Karpas-422 (cell line): Measurements from ENCODE around the gene PLXDC2. TPM values are rescaled to one million over a fixed set of nuclear protein-coding genes. Genes with fewer than 3 reads are reported as not detected.

ENCODE experiments used
- DNase-seq: peaks from one replicate; pipeline ENCODE4 v3.0.0-alpha.2; 2015
- H2AFZ ChIP-seq: fragments of 200-600 bp; sonication (generic); 2 replicates; pipeline ENCODE4 v1.6.1; 2014; ENCODE audit warnings: antibody characterized with exemption, low read length, mixed read lengths
- H3K27ac ChIP-seq: fragments of 200-600 bp; sonication (generic); 2 replicates; pipeline ENCODE4 v1.5.1; 2014; ENCODE audit warnings: mild to moderate bottlenecking, low read length, moderate library complexity
- H3K27me3 ChIP-seq: fragments of 200-600 bp; sonication (generic); 2 replicates; pipeline ENCODE4 v1.6.1; 2014; ENCODE audit warnings: low read length, mixed read lengths
- H3K36me3 ChIP-seq: fragments of 200-600 bp; sonication (generic); 2 replicates; pipeline ENCODE4 v1.6.1; 2014; ENCODE audit warnings: low read length, mixed read lengths; ENCODE audit not compliant: insufficient read depth
- H3K4me1 ChIP-seq: fragments of 200-600 bp; sonication (generic); 2 replicates; pipeline ENCODE4 v1.6.1; 2014; ENCODE audit warnings: mild to moderate bottlenecking, low read length, mixed read lengths
- H3K4me2 ChIP-seq: fragments of 200-600 bp; sonication (generic); 2 replicates; pipeline ENCODE4 v1.6.1; 2014; ENCODE audit warnings: low read length, low read depth, mild to moderate bottlenecking; ENCODE audit not compliant: poor library complexity, severe bottlenecking
- H3K4me3 ChIP-seq: fragments of 200-600 bp; sonication (generic); 2 replicates; pipeline ENCODE4 v1.5.1; 2014; ENCODE audit warnings: mild to moderate bottlenecking, antibody characterized with exemption, low read length, mixed read lengths
- H3K79me2 ChIP-seq: fragments of 200-600 bp; sonication (generic); 2 replicates; pipeline ENCODE4 v1.6.1; 2014; ENCODE audit warnings: mild to moderate bottlenecking, low read length, mixed read lengths
- H3K9ac ChIP-seq: fragments of 200-600 bp; sonication (generic); 2 replicates; pipeline ENCODE4 v1.6.0; 2014; ENCODE audit warnings: low read length
- H3K9me2 ChIP-seq: fragments of 200-600 bp; sonication (generic), shearing (Covaris generic); replicated peaks from 2 replicates; pipeline ENCODE4 v1.6.0; 2014; ENCODE audit warnings: mild to moderate bottlenecking, low read length, moderate library complexity; ENCODE audit not compliant: insufficient read depth
- H3K9me3 ChIP-seq: fragments of 300-700, 200-600 bp; sonication (generic); 2 replicates; pipeline ENCODE4 v1.6.1; 2014; ENCODE audit warnings: low read length, mixed read lengths
- H4K20me1 ChIP-seq: fragments of 200-600 bp; sonication (generic); 2 replicates; pipeline ENCODE4 v1.6.1; 2014; ENCODE audit warnings: mild to moderate bottlenecking, antibody characterized with exemption, low read length, low read depth; ENCODE audit not compliant: insufficient read depth
- total RNA-seq: library from RNA; depleted of rRNA; stranded (reverse); fragments of >200 nt; shearing (Covaris generic); gene quantifications from 2 replicates; pipeline ENCODE4 v1.2.3, GENCODE V29; 2014; ENCODE audit warnings: low replicate concordance

Gene PLXDC2
- total RNA-seq, 1 experiment from 2014 or later: not detected

DNA sequence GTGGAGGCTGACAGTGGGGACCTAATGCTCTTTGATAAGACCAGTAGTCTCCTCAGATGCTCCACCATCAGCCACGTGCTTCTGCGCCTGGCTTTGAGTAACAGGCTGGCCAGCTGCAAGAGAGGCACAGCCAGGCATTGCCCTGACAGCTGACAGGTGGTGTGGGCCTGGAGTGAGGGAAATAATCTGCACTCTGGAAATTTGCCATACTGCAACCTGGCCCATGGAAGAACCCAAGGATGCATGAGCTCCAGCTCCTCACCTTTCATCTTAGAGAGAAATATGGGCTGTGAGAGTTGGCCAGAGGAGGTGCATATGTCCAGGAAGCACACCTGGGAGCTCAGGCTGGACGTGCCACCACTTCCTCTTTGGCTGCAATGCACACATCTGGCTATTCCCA, 118.9 kb downstream of the PLXDC2 start:
- H3K4me1 ChIP-seq: no peaks in the 10 kb centered on the region
- H3K79me2 ChIP-seq: no peaks in the 10 kb centered on the region
- H4K20me1 ChIP-seq: no peaks in the 10 kb centered on the region
- no peak overlapping the region for H3K4me3 ChIP-seq
- no peaks in the 10 kb centered on the region for H3K36me3 ChIP-seq
- H3K9me2 ChIP-seq: no peaks in the 10 kb centered on the region
- H3K9ac ChIP-seq: no peak overlapping the region
- DNase-seq: no peak
- no peak overlapping the region for H3K4me2 ChIP-seq
- no peak overlapping the region for H2AFZ ChIP-seq
- peaks cover 13% of the 10 kb centered on the region for H3K9me3 ChIP-seq
- no peak overlapping the region for H3K27ac ChIP-seq
- no peaks in the 10 kb centered on the region for H3K27me3 ChIP-seq

DNA sequence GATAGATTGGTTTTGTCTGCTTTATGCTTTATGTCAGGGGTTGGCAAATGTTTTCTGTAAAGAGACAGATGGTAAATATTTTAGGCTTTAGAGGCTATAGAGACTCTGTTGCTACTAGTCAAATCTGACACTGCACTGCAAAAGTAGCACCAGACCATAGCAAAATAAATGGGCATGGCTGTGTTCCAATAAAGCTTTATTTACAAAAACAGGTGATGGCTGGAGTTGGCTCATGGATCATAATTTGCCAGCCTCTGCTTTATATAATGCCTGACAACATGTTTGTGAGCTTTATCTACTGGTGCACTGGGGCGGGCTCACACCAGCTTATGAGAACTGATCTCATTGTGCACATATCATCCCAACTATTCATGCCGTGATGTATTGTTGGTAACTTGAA, 120.1 kb downstream of the PLXDC2 start:
- Histone ChIP-seq H3K36me3 (no peaks in the 10 kb centered on the region), H4K20me1 (no peaks in the 10 kb centered on the region), H3K9ac (no peak overlapping the region), H3K79me2 (no peaks in the 10 kb centered on the region), H2AFZ (no peak overlapping the region), H3K9me2 (no peaks in the 10 kb centered on the region), H3K9me3 (peaks cover 16% of the 10 kb centered on the region), H3K4me1 (no peaks in the 10 kb centered on the region), H3K27me3 (no peaks in the 10 kb centered on the region), H3K27ac (no peak overlapping the region), H3K4me3 (no peak overlapping the region), H3K4me2 (no peak overlapping the region)
- no peak for DNase-seq

DNA sequence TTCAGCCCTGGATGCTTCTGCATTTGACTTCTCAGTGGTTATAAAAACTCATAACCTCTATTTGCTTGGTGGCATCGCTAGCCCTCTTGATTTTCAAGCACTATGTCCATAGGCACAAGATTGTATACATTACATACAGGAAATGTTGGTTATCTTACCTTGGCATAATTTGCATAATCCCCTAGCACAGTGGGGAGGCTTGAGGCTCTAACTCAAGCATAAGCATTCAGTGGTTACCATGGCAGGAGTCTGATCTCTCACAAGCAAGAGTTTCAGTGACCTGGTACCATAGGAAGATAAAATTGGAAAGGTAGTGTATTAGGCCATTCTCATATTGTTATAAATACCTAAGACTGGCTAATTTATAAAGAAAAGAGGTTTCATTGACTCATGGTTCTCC, 121.8 kb downstream of the PLXDC2 start:
- H3K27me3 ChIP-seq: no peaks in the 10 kb centered on the region
- no peak overlapping the region for H2AFZ ChIP-seq
- no peaks in the 10 kb centered on the region for H3K36me3 ChIP-seq
- H3K79me2 ChIP-seq: no peaks in the 10 kb centered on the region
- H3K4me3 ChIP-seq: no peak overlapping the region
- H3K4me2 ChIP-seq: no peak overlapping the region
- DNase-seq: no peak
- H3K4me1 ChIP-seq: no peaks in the 10 kb centered on the region
- no peak overlapping the region for H3K9ac ChIP-seq
- no peak overlapping the region for H3K27ac ChIP-seq
- H4K20me1 ChIP-seq: no peaks in the 10 kb centered on the region
- H3K9me2 ChIP-seq: no peaks in the 10 kb centered on the region
- H3K9me3 ChIP-seq: peaks cover 16% of the 10 kb centered on the region

DNA sequence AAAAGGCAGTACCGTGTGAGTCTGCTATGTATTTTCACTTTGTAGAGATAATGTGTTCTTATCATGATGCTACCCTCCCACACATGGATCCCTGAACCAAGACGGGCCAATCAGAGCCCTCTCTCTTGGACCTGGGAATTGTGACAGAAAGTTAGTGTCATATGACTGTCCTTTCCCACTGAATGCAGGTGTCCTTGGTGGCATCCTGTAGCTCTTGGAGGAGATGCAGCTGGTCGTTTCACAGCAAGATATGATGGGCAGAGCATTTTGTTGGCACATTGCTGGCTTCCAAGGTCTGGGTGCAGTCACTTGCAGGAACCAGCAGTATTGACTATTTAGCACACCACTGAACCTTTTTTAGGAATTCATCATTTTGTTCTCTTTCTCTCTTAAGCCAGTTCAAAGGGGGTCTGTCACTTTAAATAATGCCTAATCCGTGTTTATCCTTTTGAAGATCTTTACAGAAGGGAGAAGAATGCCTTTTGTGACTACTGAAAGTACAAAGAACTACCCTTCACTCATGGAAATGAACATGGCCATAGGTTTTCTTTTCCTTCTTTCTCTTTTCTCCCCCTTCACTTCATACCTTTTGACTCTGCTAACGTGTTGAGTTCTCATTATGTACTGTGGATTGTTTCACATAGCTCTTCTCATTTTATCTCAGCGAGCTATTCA, 125.1 kb downstream of the PLXDC2 start:
- no peak for DNase-seq
- H4K20me1 ChIP-seq: no peaks in the 10 kb centered on the region
- no peak overlapping the region for H2AFZ ChIP-seq
- no peaks in the 10 kb centered on the region for H3K4me1 ChIP-seq
- H3K79me2 ChIP-seq: no peaks in the 10 kb centered on the region
- no peaks in the 10 kb centered on the region for H3K9me2 ChIP-seq
- H3K4me2 ChIP-seq: no peak overlapping the region
- H3K9ac ChIP-seq: no peak overlapping the region
- no peaks in the 10 kb centered on the region for H3K27me3 ChIP-seq
- no peaks in the 10 kb centered on the region for H3K36me3 ChIP-seq
- H3K4me3 ChIP-seq: no peak overlapping the region
- peaks cover 26% of the 10 kb centered on the region for H3K9me3 ChIP-seq
- no peak overlapping the region for H3K27ac ChIP-seq

DNA sequence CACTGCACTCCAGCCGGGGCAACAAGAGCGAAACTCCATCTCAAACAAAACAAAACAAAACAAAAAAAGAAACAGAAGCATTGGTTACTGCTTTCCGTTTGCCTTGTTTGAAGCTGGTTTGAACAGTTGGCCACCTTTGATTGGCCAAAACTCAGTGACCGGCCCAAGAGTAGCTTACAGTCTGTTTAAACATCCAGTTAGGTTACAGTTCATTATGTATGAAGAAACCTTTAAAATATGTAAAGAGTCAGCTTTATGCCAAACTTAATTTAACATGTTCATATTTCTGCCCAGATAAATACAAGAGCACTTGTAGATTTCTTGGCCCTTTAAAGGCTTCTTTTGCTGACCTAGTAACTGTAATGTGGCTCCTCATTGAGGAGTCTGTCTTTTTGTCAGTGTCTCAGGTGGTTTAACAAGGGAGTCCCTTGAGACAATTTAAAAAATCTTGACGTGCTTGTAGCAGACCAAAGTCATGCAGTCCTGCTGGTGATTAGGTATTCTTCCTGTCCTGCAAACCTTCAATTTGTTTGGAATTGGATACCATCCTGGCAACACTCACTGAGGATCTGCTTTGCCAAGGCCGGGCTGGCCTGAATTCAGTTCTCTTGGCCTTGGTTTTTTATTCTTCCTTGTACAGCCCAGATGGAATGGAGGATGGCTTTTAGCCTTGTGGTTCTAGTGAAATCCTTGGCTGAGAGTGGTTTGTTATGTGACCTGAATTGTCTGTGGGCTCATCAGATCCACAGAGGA, 128.9 kb downstream of the PLXDC2 start:
- Histone ChIP-seq H3K36me3 (no peaks in the 10 kb centered on the region), H3K27ac (no peak overlapping the region), H4K20me1 (no peaks in the 10 kb centered on the region), H3K9ac (no peak overlapping the region), H2AFZ (no peak overlapping the region), H3K27me3 (no peaks in the 10 kb centered on the region), H3K4me1 (no peaks in the 10 kb centered on the region), H3K79me2 (no peaks in the 10 kb centered on the region), H3K4me3 (no peak overlapping the region), H3K9me2 (no peaks in the 10 kb centered on the region), H3K4me2 (no peak overlapping the region), H3K9me3 (peaks cover 30% of the 10 kb centered on the region)
- DNase-seq: no peak

DNA sequence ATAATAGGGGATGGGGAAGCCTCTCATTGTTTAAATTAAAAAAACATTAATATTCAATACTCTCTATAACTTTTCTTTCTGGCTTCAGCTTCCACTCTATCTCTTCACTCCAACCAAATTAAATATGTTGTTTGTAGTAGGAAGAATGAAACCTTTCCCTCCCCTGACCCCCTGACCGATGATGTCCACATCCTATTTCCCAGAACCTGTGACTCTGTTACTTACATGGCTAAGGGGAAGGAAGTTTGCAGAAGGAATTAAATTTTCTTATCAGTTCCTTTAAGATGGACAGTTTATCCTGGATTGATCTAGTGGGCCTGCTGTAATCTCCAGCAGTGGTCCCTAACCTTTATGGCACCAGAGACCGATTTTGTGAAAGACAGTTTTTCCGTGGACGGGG, 130.0 kb downstream of the PLXDC2 start:
- Histone ChIP-seq H3K4me2 (no peak overlapping the region), H3K27ac (no peak overlapping the region), H3K9me3 (peaks cover 28% of the 10 kb centered on the region), H3K36me3 (no peaks in the 10 kb centered on the region), H3K9ac (no peak overlapping the region), H3K27me3 (no peaks in the 10 kb centered on the region), H3K79me2 (no peaks in the 10 kb centered on the region), H3K4me1 (no peaks in the 10 kb centered on the region), H3K4me3 (no peak overlapping the region), H2AFZ (no peak overlapping the region), H3K9me2 (no peaks in the 10 kb centered on the region; the same call in 1 of the 2 replicates), H4K20me1 (no peaks in the 10 kb centered on the region)
- no peak for DNase-seq

DNA sequence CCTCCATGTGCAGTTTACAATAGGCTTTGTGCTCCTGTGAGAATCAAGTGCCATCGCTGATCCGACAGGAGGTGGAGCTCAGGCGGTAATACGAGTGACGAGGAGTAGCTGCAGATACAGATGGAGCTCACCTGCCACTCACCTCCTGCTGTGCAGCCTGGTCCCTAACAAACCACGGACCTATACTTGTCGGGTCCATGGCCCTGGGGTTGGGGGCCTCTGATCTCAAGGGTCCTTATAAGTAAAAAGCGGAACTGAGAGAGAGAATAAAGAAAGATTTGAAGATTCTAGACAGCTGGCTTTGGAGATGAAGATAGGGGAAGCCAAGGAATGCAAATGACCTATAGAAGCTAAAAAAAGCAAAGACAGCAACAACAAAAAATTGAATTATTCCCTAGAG, 130.6 kb downstream of the PLXDC2 start:
- no peak overlapping the region for H2AFZ ChIP-seq
- no peaks in the 10 kb centered on the region for H3K4me1 ChIP-seq
- no peaks in the 10 kb centered on the region; the same call in 1 of the 2 replicates for H3K9me2 ChIP-seq
- H4K20me1 ChIP-seq: no peaks in the 10 kb centered on the region
- H3K4me3 ChIP-seq: no peak overlapping the region
- no peak overlapping the region for H3K27ac ChIP-seq
- no peak overlapping the region for H3K9ac ChIP-seq
- no peaks in the 10 kb centered on the region for H3K79me2 ChIP-seq
- no peak overlapping the region for H3K4me2 ChIP-seq
- peaks cover 28% of the 10 kb centered on the region for H3K9me3 ChIP-seq
- no peak for DNase-seq
- no peaks in the 10 kb centered on the region for H3K36me3 ChIP-seq
- no peaks in the 10 kb centered on the region for H3K27me3 ChIP-seq

DNA sequence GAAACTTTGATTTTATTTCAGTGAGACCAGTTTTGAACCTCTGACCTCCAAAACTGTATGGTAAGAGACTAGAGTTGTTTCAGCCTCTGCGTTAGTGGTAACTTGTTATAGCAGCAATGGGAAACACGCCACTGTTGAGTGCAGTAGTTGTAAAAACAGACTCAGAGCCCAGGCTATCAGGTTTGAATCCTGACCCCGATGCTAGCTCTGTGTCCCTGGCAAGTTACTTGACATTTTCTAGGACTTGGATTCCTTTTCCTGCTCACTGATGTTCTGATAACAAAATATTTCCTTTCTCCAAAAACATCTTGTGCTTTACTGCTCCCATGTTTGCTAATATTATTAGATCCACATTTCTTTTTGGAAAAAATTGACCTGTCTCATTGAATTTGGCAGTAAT, 131.0 kb downstream of the PLXDC2 start:
- no peak overlapping the region for H3K4me3 ChIP-seq
- no peak overlapping the region for H2AFZ ChIP-seq
- H3K4me2 ChIP-seq: no peak overlapping the region
- H4K20me1 ChIP-seq: no peaks in the 10 kb centered on the region
- H3K4me1 ChIP-seq: no peaks in the 10 kb centered on the region
- H3K9me2 ChIP-seq: no peaks in the 10 kb centered on the region; the same call in 1 of the 2 replicates
- H3K9me3 ChIP-seq: peaks cover 28% of the 10 kb centered on the region
- no peak overlapping the region for H3K9ac ChIP-seq
- no peaks in the 10 kb centered on the region for H3K36me3 ChIP-seq
- H3K79me2 ChIP-seq: no peaks in the 10 kb centered on the region
- no peaks in the 10 kb centered on the region for H3K27me3 ChIP-seq
- no peak overlapping the region for H3K27ac ChIP-seq
- DNase-seq: no peak
